ENCODE measurements around the gene TCAP.

TCAP gene

GRCh38 chr17:39641883-39642282, 23.3 kb upstream of the TCAP start:
- peaks cover 38% of the 10 kb centered on the region for H4K20me1 ChIP-seq (ENCODE audit: insufficient read depth, low read length)
- TF ChIP-seq EZH2phosphoT487 (IDR thresholded peaks at IDR 0.05; ENCODE audit: low read depth) (no peak), CTCF (IDR thresholded peaks at IDR 0.05; ENCODE audit: low read depth, low read length) (no peak)
- no peaks in the 10 kb centered on the region for H3K27me3 ChIP-seq (ENCODE audit: low read depth, low read length)
- no peaks in the 10 kb centered on the region for H3K9me3 ChIP-seq (ENCODE audit: insufficient read depth, low read length)
- no peak overlapping the region for H3K4me3 ChIP-seq (ENCODE audit: low read length)
- H3K4me2 ChIP-seq (ENCODE audit: low read length): no peak overlapping the region
- H2AFZ ChIP-seq (ENCODE audit: low read depth, low read length): no peak overlapping the region
- H3K79me2 ChIP-seq (ENCODE audit: low read length): peaks cover 55% of the 10 kb centered on the region
- peaks cover 21% of the 10 kb centered on the region for H3K4me1 ChIP-seq (ENCODE audit: low read length)
- no peaks in the 10 kb centered on the region for H3K36me3 ChIP-seq (replicated peaks; ENCODE audit: low read depth, low read length)
- no peak overlapping the region for H3K9ac ChIP-seq (ENCODE audit: low read length)
- H3K27ac ChIP-seq (ENCODE audit: low read length): no peak overlapping the region

GRCh38 chr17:39642291-39643074, 22.7 kb upstream of the TCAP start:
- Histone ChIP-seq H3K4me2 (ENCODE audit: low read length) (no peak overlapping the region), H3K36me3 (replicated peaks; ENCODE audit: low read depth, low read length) (no peaks in the 10 kb centered on the region), H3K4me1 (ENCODE audit: low read length) (peaks cover 21% of the 10 kb centered on the region)

GRCh38 chr17:39643271-39643670, 21.9 kb upstream of the TCAP start:
- Histone ChIP-seq H3K79me2 (ENCODE audit: low read length) (peaks cover 48% of the 10 kb centered on the region), H3K9ac (ENCODE audit: low read length) (no peak overlapping the region), H3K9me3 (ENCODE audit: insufficient read depth, low read length) (no peaks in the 10 kb centered on the region), H3K27ac (ENCODE audit: low read length) (no peak overlapping the region), H3K36me3 (replicated peaks; ENCODE audit: low read depth, low read length) (no peaks in the 10 kb centered on the region), H2AFZ (ENCODE audit: low read depth, low read length) (no peak overlapping the region), H3K4me2 (ENCODE audit: low read length) (no peak overlapping the region), H3K4me3 (ENCODE audit: low read length) (no peak overlapping the region), H4K20me1 (ENCODE audit: insufficient read depth, low read length) (peaks cover 38% of the 10 kb centered on the region), H3K27me3 (ENCODE audit: low read depth, low read length) (no peaks in the 10 kb centered on the region), H3K4me1 (ENCODE audit: low read length) (peaks cover 15% of the 10 kb centered on the region)
- no peak for TF ChIP-seq CTCF (IDR thresholded peaks at IDR 0.05; ENCODE audit: low read depth, low read length)
- no peak for TF ChIP-seq EZH2phosphoT487 (IDR thresholded peaks at IDR 0.05; ENCODE audit: low read depth)

More at GRCh38 chr17:39642291-39643074, 22.7 kb upstream of the TCAP start:
- H3K9me3 ChIP-seq (ENCODE audit: insufficient read depth, low read length): no peaks in the 10 kb centered on the region
- H4K20me1 ChIP-seq (ENCODE audit: insufficient read depth, low read length): peaks cover 38% of the 10 kb centered on the region
- no peak overlapping the region for H3K9ac ChIP-seq (ENCODE audit: low read length)
- no peak overlapping the region for H2AFZ ChIP-seq (ENCODE audit: low read depth, low read length)
- peaks cover 56% of the 10 kb centered on the region for H3K79me2 ChIP-seq (ENCODE audit: low read length)
- H3K27me3 ChIP-seq (ENCODE audit: low read depth, low read length): no peaks in the 10 kb centered on the region
- no peak overlapping the region for H3K4me3 ChIP-seq (ENCODE audit: low read length)
- H3K27ac ChIP-seq (ENCODE audit: low read length): no peak overlapping the region
- no peak for TF ChIP-seq CTCF (IDR thresholded peaks at IDR 0.05; ENCODE audit: low read depth, low read length)
- TF ChIP-seq EZH2phosphoT487 (IDR thresholded peaks at IDR 0.05; ENCODE audit: low read depth): no peak

- Histone ChIP-seq H3K27ac (ENCODE audit: low read length) (no peak overlapping the region), H3K4me2 (ENCODE audit: low read length) (no peak overlapping the region), H3K9ac (ENCODE audit: low read length) (no peak overlapping the region), H3K9me3 (ENCODE audit: insufficient read depth, low read length) (no peaks in the 10 kb centered on the region), H3K4me1 (ENCODE audit: low read length) (no peaks in the 10 kb centered on the region), H3K79me2 (ENCODE audit: low read length) (peaks cover 16% of the 10 kb centered on the region), H3K4me3 (ENCODE audit: low read length) (no peak overlapping the region), H4K20me1 (ENCODE audit: insufficient read depth, low read length) (peaks cover 19% of the 10 kb centered on the region), H2AFZ (ENCODE audit: low read depth, low read length) (no peak overlapping the region), H3K36me3 (replicated peaks; ENCODE audit: low read depth, low read length) (no peaks in the 10 kb centered on the region), H3K27me3 (ENCODE audit: low read depth, low read length) (no peaks in the 10 kb centered on the region)
- no peak for TF ChIP-seq EZH2phosphoT487 (IDR thresholded peaks at IDR 0.05; ENCODE audit: low read depth)
- TF ChIP-seq CTCF (IDR thresholded peaks at IDR 0.05; ENCODE audit: low read depth, low read length): no peak
Measured at GRCh38 chr17:39647256-39647655, 17.9 kb upstream of the TCAP start.

All from OCI-LY3 (cell line).